Astrocyte (in vitro differentiated cells and primary cell): ENCODE measurements around the gene HERC2.
"Not testable (repeated sequence)": the region's sequence is repeated elsewhere in the genome, so short reads cannot be mapped to it uniquely, and the experiment has no call there.

Experiments used
- CTCF ChIP-seq: IDR thresholded peaks from 2 replicates; pipeline ENCODE4 v1.5.1; 2011; ENCODE audit warnings: low read depth, mild to moderate bottlenecking, inconsistent platforms, low read length, moderate library complexity; ENCODE audit not compliant: insufficient read depth
- EZH2 ChIP-seq: IDR thresholded peaks from 2 replicates; pipeline ENCODE4 v1.6.1; 2012; ENCODE audit warnings: mild to moderate bottlenecking, low read length, inconsistent platforms; ENCODE audit not compliant: insufficient read depth

- not testable (repeated sequence) for TF ChIP-seq CTCF, EZH2
These were observed 107.8 kb downstream of the HERC2 start for GRCh38 chr15:28214006-28214790.
